ENCODE data around the gene INAFM2. TPM values are rescaled to one million over a fixed set of nuclear protein-coding genes. Genes with fewer than 3 reads are reported as not detected.
A peak's percentile ranks its signal among the peaks of the same experiment; 100 is the strongest.

Gene INAFM2
- total and polyA plus RNA-seq, 9 of the 15 experiments (the other 6 are each of a cell fraction or from before 2014, with no cell fraction given): 11.8 to 43.1 (median 27.2) TPM

GRCh38 chr15:40338041-40338657 is 14.7 kb downstream of the INAFM2 start (continued):
- TF ChIP-seq ZNF592 (IDR thresholded peaks at IDR 0.05): no peak
- TF ChIP-seq NFIX (CRISPR knock-in tag; IDR thresholded peaks at IDR 0.05; ENCODE audit: low read depth): no peak
- TF ChIP-seq ZNF764 (CRISPR knock-in tag; IDR thresholded peaks at IDR 0.05; ENCODE audit: low read depth): no peak
- no peak for TF ChIP-seq HNRNPL (IDR thresholded peaks at IDR 0.05; ENCODE audit: low read depth, low read length)
- peak; percentile 90 to 94 (median 93) for TF ChIP-seq CTCF (IDR thresholded peaks at IDR 0.05 in 2 of 3, conservative IDR thresholded peaks at IDR 0.05 in 1 of 3; ENCODE audit: insufficient read depth in 2 of 3, low read depth in 1 of 3, low read length in 3 of 3)
- no peak for TF ChIP-seq PBX2 (CRISPR knock-in tag; IDR thresholded peaks at IDR 0.05; ENCODE audit: low read depth)
- TF ChIP-seq PBX2 (tag; conservative IDR thresholded peaks at IDR 0.05; ENCODE audit: low read depth): no peak
- TF ChIP-seq MEIS2 (IDR thresholded peaks at IDR 0.05; ENCODE audit: partially characterized antibody): no peak
- TF ChIP-seq ZNF24 (IDR thresholded peaks at IDR 0.05): no peak
- no peak for TF ChIP-seq RBM14 (IDR thresholded peaks at IDR 0.05; ENCODE audit: borderline replicate concordance, insufficient read depth, low read depth, low read length)
- no peak for TF ChIP-seq ZBTB12 (CRISPR knock-in tag; IDR thresholded peaks at IDR 0.05)
- TF ChIP-seq NR4A1 (CRISPR knock-in tag; IDR thresholded peaks at IDR 0.05): no peak
- TF ChIP-seq NR4A1 (tag; IDR thresholded peaks at IDR 0.05): no peak
- TF ChIP-seq ILK (tag; IDR thresholded peaks at IDR 0.05; ENCODE audit: borderline replicate concordance, low read depth): no peak

All from K562 (cell line).